ENCODE data around the gene CYP4F8. TPM values are rescaled to one million over a fixed set of nuclear protein-coding genes. Genes with fewer than 3 reads are reported as not detected.

The CYP4F8 gene
- total and polyA plus RNA-seq, 10 donors: not detected

GRCh38 chr19:15669440-15669839 lies 54.4 kb downstream of the CYP4F8 start:
- peaks cover 0 to 47% (median 0%) of the 10 kb centered on the region in 7 donors for H3K27me3 ChIP-seq (replicated peaks in 1 of 7)
- no peak overlapping the region for H3K4me3 ChIP-seq
- H3K4me1 ChIP-seq: peaks cover 0 to 9% (median 4%) of the 10 kb centered on the region in 6 donors
- H3K9me3 ChIP-seq: no peaks in the 10 kb centered on the region
- DNase-seq: no peak
- no peak overlapping the region for H3K27ac ChIP-seq
- intact Hi-C loops (cut with DNase I; ENCODE audit: low total_unique reads): no loop called here
- 57 to 74% (median 63%) methylated on average over 3 of the region's 3 CpGs for WGBS, 5 donors
- no peak for TF ChIP-seq POLR2AphosphoS5 (IDR thresholded peaks at IDR 0.05)
- H3K36me3 ChIP-seq: peaks cover 0 to 30% (median 0%) of the 10 kb centered on the region in 6 donors

GRCh38 chr19:15669891-15670290 lies 54.9 kb downstream of the CYP4F8 start:
- H3K27ac ChIP-seq: no peak overlapping the region
- intact Hi-C loops (cut with DNase I; ENCODE audit: low total_unique reads): no loop called here

DNA sequence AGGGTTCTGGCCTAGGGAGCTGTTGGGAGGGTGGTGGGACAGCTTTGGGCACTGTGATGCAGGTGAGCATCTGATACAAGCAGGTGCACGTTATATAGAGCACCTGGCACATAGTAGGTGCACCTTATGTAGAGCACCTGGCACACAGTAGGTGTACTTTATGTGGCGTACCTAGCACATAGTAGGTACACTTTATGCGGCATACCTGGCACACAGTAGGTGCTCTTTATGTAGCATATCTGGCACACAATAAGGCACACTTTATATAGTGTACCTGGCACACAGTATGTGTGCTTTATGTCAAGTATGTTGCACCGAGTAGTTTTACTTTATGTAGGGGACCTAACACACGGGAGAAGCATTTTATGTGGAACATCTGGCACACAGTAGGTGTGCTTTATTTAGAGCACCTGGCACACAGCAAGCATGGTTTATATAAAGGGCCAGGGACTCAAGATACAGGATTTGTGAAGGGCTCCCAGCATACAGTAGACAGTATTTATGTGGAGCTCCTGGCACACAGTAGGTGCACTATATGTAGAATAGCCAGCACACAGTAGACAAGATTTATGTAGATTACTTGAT lies 56.3 kb downstream of the CYP4F8 start:
- peaks cover 0 to 45% (median 0%) of the 10 kb centered on the region in 6 donors for H3K36me3 ChIP-seq
- no peak overlapping the region for H3K27ac ChIP-seq
- peaks cover 0 to 9% (median 4%) of the 10 kb centered on the region in 6 donors for H3K4me1 ChIP-seq
- intact Hi-C loops (cut with DNase I; ENCODE audit: low total_unique reads): no loop called here
- H3K9me3 ChIP-seq: no peaks in the 10 kb centered on the region
- no peak for TF ChIP-seq POLR2A (IDR thresholded peaks at IDR 0.05)
- no peak for TF ChIP-seq CTCF (IDR thresholded peaks at IDR 0.05 in 8 of 11, conservative IDR thresholded peaks at IDR 0.05 in 3 of 11)
- TF ChIP-seq POLR2AphosphoS5 (IDR thresholded peaks at IDR 0.05): no peak
- H3K27me3 ChIP-seq (replicated peaks in 1 of 7): peaks cover 0 to 36% (median 0%) of the 10 kb centered on the region in 7 donors
- no peak overlapping the region for H3K4me3 ChIP-seq
- no peak for DNase-seq
- 65 to 87% (median 79%) methylated on average over 5 of the region's 5 CpGs for WGBS, 5 donors

More at GRCh38 chr19:15669891-15670290, 54.9 kb downstream of the CYP4F8 start:
- no peak for TF ChIP-seq POLR2A (IDR thresholded peaks at IDR 0.05)
- no peak for TF ChIP-seq CTCF (IDR thresholded peaks at IDR 0.05 in 8 of 11, conservative IDR thresholded peaks at IDR 0.05 in 3 of 11)
- TF ChIP-seq POLR2AphosphoS5 (IDR thresholded peaks at IDR 0.05): no peak
- 42 to 84% (median 53%) methylated on average over 4 of the region's 4 CpGs for WGBS, 5 donors
- Histone ChIP-seq H3K4me3 (no peak overlapping the region), H3K4me1 (peaks cover 0 to 9% (median 4%) of the 10 kb centered on the region in 6 donors), H3K27me3 (replicated peaks in 1 of 7) (peaks cover 0 to 47% (median 0%) of the 10 kb centered on the region in 7 donors), H3K9me3 (no peaks in the 10 kb centered on the region), H3K36me3 (peaks cover 0 to 34% (median 0%) of the 10 kb centered on the region in 6 donors)
- no peak for DNase-seq

GRCh38 chr19:15671891-15672579 lies 57.0 kb downstream of the CYP4F8 start:
- WGBS, 5 donors: 54 to 61% (median 58%) methylated on average over 10 of the region's 10 CpGs
- DNase-seq: no peak
- Histone ChIP-seq H3K4me1 (peaks cover 0 to 9% (median 4%) of the 10 kb centered on the region in 6 donors), H3K27ac (peak overlapping the region in 6 of 8 donors; percentile 20 to 61 (median 48)), H3K36me3 (peaks cover 0 to 45% (median 0%) of the 10 kb centered on the region in 6 donors), H3K4me3 (no peak overlapping the region), H3K27me3 (replicated peaks in 1 of 7) (peaks cover 0 to 29% (median 0%) of the 10 kb centered on the region in 7 donors), H3K9me3 (no peaks in the 10 kb centered on the region)
- intact Hi-C loops (cut with DNase I; ENCODE audit: low total_unique reads): no loop called here
- TF ChIP-seq POLR2AphosphoS5 (IDR thresholded peaks at IDR 0.05): no peak
- TF ChIP-seq POLR2A (IDR thresholded peaks at IDR 0.05): no peak
- no peak for TF ChIP-seq CTCF (IDR thresholded peaks at IDR 0.05 in 8 of 11, conservative IDR thresholded peaks at IDR 0.05 in 3 of 11)

Measured in spleen (tissue), 11 donors.